HL-60 (cell line): ENCODE data around the gene FOXK2.

Experiments used
- DNase-seq, 2 experiments: peaks; one replicate each; pipeline ENCODE4 v3.0.0-alpha.2; 2010 to 2020; ENCODE audit warnings: low read depth in 1 of 2, low spot score in 1 of 2
- H3K27ac ChIP-seq: fragments of 250-450 bp; sonication (Bioruptor Pico); replicated peaks from 2 replicates; pipeline ENCODE4 v1.5.1; 2020; ENCODE audit warnings: mild to moderate bottlenecking, moderate library complexity
- H3K27me3 ChIP-seq: fragments of 250-450 bp; sonication (Bioruptor Pico); 2 replicates; pipeline ENCODE4 v1.5.1; 2021; ENCODE audit warnings: mild to moderate bottlenecking, moderate library complexity; ENCODE audit not compliant: insufficient read depth, poor library complexity, severe bottlenecking
- H3K4me3 ChIP-seq: replicated peaks from 2 replicates; pipeline ENCODE4 v1.5.1; 2011; ENCODE audit warnings: mild to moderate bottlenecking, control low read depth, low read length; ENCODE audit not compliant: insufficient read depth
- CTCF ChIP-seq: IDR thresholded peaks from one replicate; pipeline ENCODE4 v1.5.1; 2011; ENCODE audit warnings: low read length, control low read depth, inconsistent platforms; ENCODE audit not compliant: insufficient read depth
- GABPA ChIP-seq: IDR thresholded peaks from 2 replicates; pipeline ENCODE4 v1.6.1; 2012; ENCODE audit warnings: low read depth
- POLR2AphosphoS5 ChIP-seq: IDR thresholded peaks from 2 replicates; pipeline ENCODE4 v1.6.1; 2012; ENCODE audit warnings: low read depth
- REST ChIP-seq: IDR thresholded peaks from 2 replicates; pipeline ENCODE4 v1.6.1; 2012; ENCODE audit warnings: low read depth; ENCODE audit not compliant: insufficient replicate concordance
- SPI1 ChIP-seq: IDR thresholded peaks from 2 replicates; pipeline ENCODE4 v1.6.1; 2012; ENCODE audit warnings: low read depth, mild to moderate bottlenecking, borderline replicate concordance

The FOXK2 gene

GRCh38 chr17:82490512-82491195 is 28.9 kb upstream of the FOXK2 start:
- no peak for TF ChIP-seq CTCF
- H3K27ac ChIP-seq, result no peak overlapping the region
- H3K27me3 ChIP-seq, result no peaks in the 10 kb centered on the region
- DNase-seq, result no peak
- H3K4me3 ChIP-seq, result no peak overlapping the region

DNA sequence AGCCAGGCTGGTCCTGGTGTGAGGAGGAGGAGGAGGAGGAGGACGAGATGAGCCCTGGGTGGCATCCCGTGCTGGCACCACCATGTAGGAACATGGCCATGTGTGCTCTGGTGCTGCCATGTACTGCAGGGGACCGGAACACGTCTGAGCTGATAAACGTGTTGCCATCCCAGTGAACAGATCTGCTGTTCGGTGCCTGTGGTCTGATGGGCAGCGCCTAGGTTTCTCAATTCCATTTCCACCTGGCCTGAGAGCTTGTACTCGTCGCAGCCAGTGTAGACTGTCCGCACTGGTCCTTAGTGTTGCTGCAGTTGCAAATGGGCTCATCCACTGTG is 28.4 kb upstream of the FOXK2 start:
- TF ChIP-seq GABPA (no peak), CTCF (no peak), SPI1 (no peak), POLR2AphosphoS5 (no peak)
- H3K27me3 ChIP-seq, result no peaks in the 10 kb centered on the region
- no peak for DNase-seq
- H3K4me3 ChIP-seq, result no peak overlapping the region
- H3K27ac ChIP-seq, result no peak overlapping the region

- no peak overlapping the region for H3K27ac ChIP-seq
- H3K27me3 ChIP-seq, result no peaks in the 10 kb centered on the region
- TF ChIP-seq SPI1, result no peak
- no peak for TF ChIP-seq CTCF
- TF ChIP-seq POLR2AphosphoS5, result no peak
- no peak for TF ChIP-seq GABPA
- no peak for TF ChIP-seq REST
- H3K4me3 ChIP-seq, result no peak overlapping the region
- no peak for DNase-seq
Measured at GRCh38 chr17:82491533-82491932, 28.0 kb upstream of the FOXK2 start.

- Histone ChIP-seq H3K27ac (no peak overlapping the region), H3K4me3 (no peak overlapping the region)
- DNase-seq, result no peak
Measured at GRCh38 chr17:82492643-82493225, 26.8 kb upstream of the FOXK2 start.

More at GRCh38 chr17:82492643-82493225, 26.8 kb upstream of the FOXK2 start:
- no peaks in the 10 kb centered on the region for H3K27me3 ChIP-seq
- TF ChIP-seq CTCF, result no peak
- no peak for TF ChIP-seq SPI1
- TF ChIP-seq POLR2AphosphoS5, result no peak
- TF ChIP-seq REST, result no peak
- no peak for TF ChIP-seq GABPA
